IMR-90 (cell line): Measurements from ENCODE around the gene GNB1L. TPM values are rescaled to one million over a fixed set of nuclear protein-coding genes. Genes with fewer than 3 reads are reported as not detected.

Experiments
- ATAC-seq: fragments of 200-7000 bp; cut with Tn5 transposase; 2 replicates; pipeline ENCODE4 v1.9.1; 2020; ENCODE audit warnings: low read depth, mild to moderate bottlenecking, moderate library complexity
- BruUV-seq: library from RNA; stranded (reverse); fragments of 400-500 nt; replicated peaks from 2 replicates; lab custom pipeline; 2021; lab: Mats Ljungman, UMichigan
- CTCF ChIA-PET: fragments of 300-600 bp; formaldehyde crosslinking; extraction: SDS; loops from one replicate; lab custom pipeline; 2021; ENCODE audit warnings: antibody characterized with exemption; lab: Yijun Ruan, JAX
- POLR2A ChIA-PET: fragments of 300-600 bp; sonication (Branson Sonifier 250); formaldehyde crosslinking; loops from one replicate; lab custom pipeline; 2022; ENCODE audit warnings: antibody characterized with exemption; ENCODE audit not compliant: unreplicated experiment; lab: Charles Lee
- DNase-seq: peaks from one replicate; pipeline ENCODE4 v3.0.0; 2013
- H2AFZ ChIP-seq: replicated peaks from 2 replicates; pipeline ENCODE3; 2013; ENCODE audit warnings: low read length, mild to moderate bottlenecking; ENCODE audit not compliant: poor library complexity
- H2AK5ac ChIP-seq: 2 replicates; pipeline ENCODE4 v1.6.1; 2013; ENCODE audit warnings: low read depth, low read length, inconsistent platforms
- H2AK9ac ChIP-seq: replicated peaks from 2 replicates; pipeline ENCODE3; 2013; ENCODE audit warnings: mild to moderate bottlenecking, low read depth, low read length, moderate library complexity; ENCODE audit not compliant: poor library complexity
- H2BK120ac ChIP-seq: 2 replicates; pipeline ENCODE4 v1.6.1; 2013; ENCODE audit warnings: low read depth, low read length, inconsistent platforms
- H2BK15ac ChIP-seq: 3 replicates; pipeline ENCODE4 v1.6.1; 2013; ENCODE audit warnings: low read depth, low read length, inconsistent platforms
- H2BK20ac ChIP-seq: 2 replicates; pipeline ENCODE4 v1.6.1; 2013; ENCODE audit warnings: low read depth, mild to moderate bottlenecking, inconsistent platforms, low read length, moderate library complexity
- H2BK5ac ChIP-seq: 2 replicates; pipeline ENCODE4 v1.6.1; 2013; ENCODE audit warnings: mild to moderate bottlenecking, low read depth, low read length, inconsistent platforms; ENCODE audit not compliant: poor library complexity, severe bottlenecking
- H3K14ac ChIP-seq: replicated peaks from 2 replicates; pipeline ENCODE4 v1.6.1; 2013; ENCODE audit warnings: low read depth, low read length, inconsistent platforms
- H3K18ac ChIP-seq: 2 replicates; pipeline ENCODE4 v1.6.1; 2013; ENCODE audit warnings: low read depth, low read length, control low read depth
- H3K23ac ChIP-seq: 2 replicates; pipeline ENCODE4 v1.6.1; 2013; ENCODE audit warnings: low read depth, low read length, inconsistent platforms
- H3K27ac ChIP-seq: 2 replicates; pipeline ENCODE4 v1.5.1; 2013; ENCODE audit warnings: mild to moderate bottlenecking, control low read depth, low read length; ENCODE audit not compliant: insufficient read depth
- H3K27me3 ChIP-seq: 2 replicates; pipeline ENCODE4 v1.6.1; 2013; ENCODE audit warnings: low read length; ENCODE audit not compliant: control insufficient read depth, insufficient read depth
- H3K36me3 ChIP-seq: 2 replicates; pipeline ENCODE4 v1.6.1; 2013; ENCODE audit warnings: low read length, mixed read lengths; ENCODE audit not compliant: control insufficient read depth, insufficient read depth
- H3K4ac ChIP-seq: 2 replicates; pipeline ENCODE4 v1.6.1; 2013; ENCODE audit warnings: low read depth, low read length, inconsistent platforms
- H3K4me1 ChIP-seq: 2 replicates; pipeline ENCODE4 v1.6.1; 2013; ENCODE audit warnings: low read length, mixed read lengths; ENCODE audit not compliant: control insufficient read depth, insufficient read depth
- H3K4me2 ChIP-seq: 2 replicates; pipeline ENCODE4 v1.6.1; 2013; ENCODE audit warnings: low read depth, mild to moderate bottlenecking, control low read depth, low read length, moderate library complexity
- H3K4me3 ChIP-seq: 2 replicates; pipeline ENCODE4 v1.5.1; 2013; ENCODE audit warnings: low read depth, mild to moderate bottlenecking, control low read depth, low read length, moderate library complexity; ENCODE audit not compliant: insufficient read depth
- H3K56ac ChIP-seq: 2 replicates; pipeline ENCODE4 v1.6.1; 2013; ENCODE audit warnings: low read length, inconsistent platforms; ENCODE audit not compliant: insufficient read depth; ENCODE audit errors: extremely low read depth
- H3K79me1 ChIP-seq, 2 experiments: 2 replicates each; pipeline ENCODE4 v1.6.1; 2013; ENCODE audit warnings: low read length in 2 of 2, inconsistent platforms in 1 of 2, low read depth in 1 of 2
- H3K9ac ChIP-seq: 2 replicates; pipeline ENCODE4 v1.6.1; 2013; ENCODE audit warnings: low read depth, low read length, control low read depth
- H3K9me1 ChIP-seq: 2 replicates; pipeline ENCODE4 v1.6.1; 2013; ENCODE audit warnings: low read length, inconsistent platforms; ENCODE audit not compliant: insufficient read depth
- H3K9me3 ChIP-seq: 2 replicates; pipeline ENCODE4 v1.6.1; 2013; ENCODE audit warnings: low read length; ENCODE audit not compliant: control insufficient read depth, insufficient read depth
- H4K20me1 ChIP-seq: 2 replicates; pipeline ENCODE4 v1.6.1; 2013; ENCODE audit warnings: low read length, inconsistent platforms; ENCODE audit not compliant: insufficient read depth
- H4K5ac ChIP-seq: 2 replicates; pipeline ENCODE4 v1.6.1; 2013; ENCODE audit warnings: mild to moderate bottlenecking, low read depth, low read length, control low read depth
- H4K8ac ChIP-seq, 2 experiments: 2 replicates each; pipeline ENCODE4 v1.6.1; 2013; ENCODE audit warnings: low read depth in 2 of 2, low read length in 2 of 2, control low read depth in 1 of 2, inconsistent platforms in 1 of 2
- H4K91ac ChIP-seq: 2 replicates; pipeline ENCODE4 v1.6.1; 2013; ENCODE audit warnings: low read depth, low read length, inconsistent platforms; ENCODE audit not compliant: insufficient read depth
- BHLHE40 ChIP-seq: fragments of 150-350 bp; IDR thresholded peaks from 2 replicates; pipeline ENCODE4 v1.6.1; 2016; ENCODE audit warnings: mild to moderate bottlenecking, low read depth, low read length
- CEBPB ChIP-seq: IDR thresholded peaks from 2 replicates; pipeline ENCODE4 v1.6.1; 2012; ENCODE audit warnings: low read depth, low read length, improper control_type of control experiment
- CHD1 ChIP-seq: IDR thresholded peaks from 2 replicates; pipeline ENCODE4 v1.6.1; 2012; ENCODE audit warnings: low read depth, low read length, improper control_type of control experiment
- MAFK ChIP-seq: IDR thresholded peaks from 2 replicates; pipeline ENCODE4 v1.6.1; 2012; ENCODE audit warnings: low read depth, low read length, improper control_type of control experiment
- MAZ ChIP-seq: IDR thresholded peaks from 2 replicates; pipeline ENCODE4 v1.6.1; 2012; ENCODE audit warnings: low read depth, mild to moderate bottlenecking, low read length, improper control_type of control experiment, moderate library complexity, borderline replicate concordance
- MXI1 ChIP-seq: IDR thresholded peaks from 2 replicates; pipeline ENCODE4 v1.6.1; 2012; ENCODE audit warnings: low read depth, mild to moderate bottlenecking, low read length, moderate library complexity, borderline replicate concordance
- NFE2L2 ChIP-seq: fragments of 150-350 bp; IDR thresholded peaks from 2 replicates; pipeline ENCODE4 v1.6.1; 2016; ENCODE audit warnings: low read depth, mild to moderate bottlenecking, low read length
- RAD21 ChIP-seq: IDR thresholded peaks from 2 replicates; pipeline ENCODE4 v1.6.1; 2012; ENCODE audit warnings: low read length, improper control_type of control experiment
- RCOR1 ChIP-seq: IDR thresholded peaks from 2 replicates; pipeline ENCODE4 v1.6.1; 2012; ENCODE audit warnings: mild to moderate bottlenecking, low read length, improper control_type of control experiment; ENCODE audit not compliant: insufficient replicate concordance
- RFX5 ChIP-seq: IDR thresholded peaks from 2 replicates; pipeline ENCODE4 v1.8.0; 2012; ENCODE audit warnings: low read depth, mild to moderate bottlenecking, low read length, moderate library complexity
- SMC3 ChIP-seq: fragments of 150-350 bp; IDR thresholded peaks from 2 replicates; pipeline ENCODE4 v1.6.1; 2016; ENCODE audit warnings: low read depth, mild to moderate bottlenecking, antibody characterized with exemption, low read length, moderate library complexity
- WGBS, 2 experiments: methylation state at CpG; one replicate each; pipeline versions ENCODE4 v1.1.5 to v1.1.7; 2013; ENCODE audit warnings: missing lambda C conversion rate in 2 of 2; ENCODE audit not compliant: insufficient read length in 1 of 2; ENCODE audit errors: extremely low coverage in 2 of 2; 5-methylcytosine and 5-hydroxymethylcytosine counted together
- dilution Hi-C: fragments of 300-500 bp; cut with HindIII; formaldehyde crosslinking; loops from one replicate; pipeline ENCODE4 v1.14.3; 2018; ENCODE audit warnings: low sequenced_read_pairs; ENCODE audit not compliant: unreplicated experiment
- in situ Hi-C: fragments of 300-500 bp; cut with MboI; formaldehyde crosslinking; loops from 3 replicates; pipeline ENCODE4 v1.14.3; 2019; ENCODE audit warnings: low sequenced_read_pairs, inconsistent platforms, mixed read lengths
- intact Hi-C: fragments of 100-400 bp; cut with micrococcal nuclease; formaldehyde crosslinking; loops from 2 replicates; pipeline ENCODE4 v1.10.0; 2022
- polyA plus RNA-seq, 3 experiments: library from polyadenylated mRNA; depleted of rRNA; stranded (reverse); fragments of >200 nt; gene quantifications; 2 replicates each; pipeline ENCODE4 v1.2.3, GENCODE V29; 2012; ENCODE audit warnings: low replicate concordance in 1 of 3
- total RNA-seq: library from RNA; depleted of rRNA; stranded (reverse); fragments of >200 nt; gene quantifications from 2 replicates; pipeline ENCODE4 v1.2.3, GENCODE V29; 2012
- TF ChIP-seq, protein P1 (sequence below): fragments of 150-350 bp; IDR thresholded peaks from 2 replicates; pipeline ENCODE4 v1.6.1; 2017; ENCODE audit warnings: mild to moderate bottlenecking, antibody characterized with exemption, low read length, low read depth

Gene GNB1L
- total and polyA plus RNA-seq, 2 of the 4 experiments (the other 2 are of a cell fraction) = 2.5 to 4.4 TPM

DNA sequence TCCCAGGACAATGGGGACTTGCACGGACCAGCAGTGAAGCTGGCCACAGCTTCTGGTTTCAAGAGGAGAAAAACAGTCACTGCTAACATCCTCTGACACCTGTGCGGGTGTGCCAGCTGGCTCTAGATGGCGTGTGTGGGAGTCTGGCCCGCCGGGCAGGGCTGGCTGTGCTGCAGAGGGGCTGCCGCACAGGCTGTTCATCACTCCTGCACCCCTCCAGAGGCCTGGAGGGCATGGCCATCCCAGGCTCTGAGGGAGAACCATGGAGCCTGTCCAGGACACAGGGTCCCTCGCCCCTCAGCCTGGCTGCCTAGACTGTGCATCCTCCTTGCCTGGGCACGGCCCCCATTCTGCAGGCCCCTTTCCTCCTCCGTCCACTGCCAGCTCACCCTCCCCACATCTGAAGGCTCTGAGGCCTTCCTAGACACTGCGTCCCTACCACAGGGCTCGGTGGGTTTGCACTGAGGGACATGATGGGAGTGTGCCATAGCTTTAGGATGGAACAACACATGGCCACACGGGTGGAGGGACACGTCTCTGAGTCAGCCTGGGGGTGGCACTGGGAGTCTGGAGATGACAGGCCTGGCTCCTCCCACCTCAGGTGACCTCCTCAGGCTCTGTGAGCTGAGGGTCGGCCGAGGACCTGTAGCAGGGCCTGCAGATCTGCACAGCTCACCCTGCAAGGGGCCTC, 42.1 kb upstream of the GNB1L start:
- in situ Hi-C loops = no loop called here
- no peak overlapping the region for H2BK20ac ChIP-seq
- H3K36me3 ChIP-seq = peaks cover 20% of the 10 kb centered on the region
- CTCF ChIA-PET = no interaction called here
- peaks cover 0 to 12% of the 10 kb centered on the region in 2 experiments; a peak in 1 of 4 replicates for H3K79me1 ChIP-seq
- no peak overlapping the region for H2AFZ ChIP-seq
- peaks cover 7% of the 10 kb centered on the region; the same call in 1 of the 2 replicates for H3K9me1 ChIP-seq
- no peak overlapping the region for H2AK9ac ChIP-seq
- no peaks in the 10 kb centered on the region for H3K9me3 ChIP-seq
- no peak overlapping the region for H3K9ac ChIP-seq
- BruUV-seq = no TSS peak
- H2BK15ac ChIP-seq = no peak overlapping the region
- no peak overlapping the region for H2BK5ac ChIP-seq
- H3K18ac ChIP-seq = no peak overlapping the region
- H3K27ac ChIP-seq = no peak overlapping the region
- H3K4ac ChIP-seq = no peak overlapping the region
- 88% methylated on average over 8 of the region's 15 CpGs; no CpG with 5 or more reads in 1 of the 2 experiments for WGBS, 2 experiments
- no peak overlapping the region for H3K56ac ChIP-seq
- H3K4me2 ChIP-seq = no peak overlapping the region
- H3K4me3 ChIP-seq = no peak overlapping the region
- POLR2A ChIA-PET = no interaction called here
- intact Hi-C loops = no loop called here
- TF ChIP-seq SMC3 (no peak), MAZ (no peak), BHLHE40 (no peak), NFE2L2 (no peak), MAFK (no peak), CEBPB (no peak), RAD21 (no peak), RFX5 (no peak), CHD1 (no peak), MXI1 (no peak), RCOR1 (no peak)
- TF ChIP-seq, protein P1, sequence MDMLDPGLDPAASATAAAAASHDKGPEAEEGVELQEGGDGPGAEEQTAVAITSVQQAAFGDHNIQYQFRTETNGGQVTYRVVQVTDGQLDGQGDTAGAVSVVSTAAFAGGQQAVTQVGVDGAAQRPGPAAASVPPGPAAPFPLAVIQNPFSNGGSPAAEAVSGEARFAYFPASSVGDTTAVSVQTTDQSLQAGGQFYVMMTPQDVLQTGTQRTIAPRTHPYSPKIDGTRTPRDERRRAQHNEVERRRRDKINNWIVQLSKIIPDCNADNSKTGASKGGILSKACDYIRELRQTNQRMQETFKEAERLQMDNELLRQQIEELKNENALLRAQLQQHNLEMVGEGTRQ = no peak
- H3K4me1 ChIP-seq = peaks cover 14% of the 10 kb centered on the region
- H3K27me3 ChIP-seq = no peaks in the 10 kb centered on the region
- ATAC-seq = no peak
- H3K23ac ChIP-seq = no peak overlapping the region
- no peak overlapping the region for H2BK120ac ChIP-seq
- H4K91ac ChIP-seq = no peak overlapping the region; the same call in 1 of the 2 replicates
- H4K20me1 ChIP-seq = no peaks in the 10 kb centered on the region; the same call in 1 of the 2 replicates
- dilution Hi-C loops = no loop called here
- 0 out of 2 replicates have a peak overlapping the region, but pooled peaks have one; percentile 30 for H2AK5ac ChIP-seq
- no peak overlapping the region for H3K14ac ChIP-seq
- no peak overlapping the region for H4K8ac ChIP-seq
- no peak for DNase-seq
- no peak overlapping the region for H4K5ac ChIP-seq
